Measurements from ENCODE around the gene RPL28.
A peak's percentile ranks its signal among the peaks of the same experiment; 100 is the strongest.

The RPL28 gene

GRCh38 chr19:55443045-55443823, 57.5 kb downstream of the RPL28 start, which contains the start of gene SHISA7 (continued):
- TF ChIP-seq ZNF768 (tag by site-specific recombination; IDR thresholded peaks at IDR 0.05) (no peak), ZXDB (tag by site-specific recombination; IDR thresholded peaks at IDR 0.05) (peak; percentile 76), KLF17 (tag by site-specific recombination; IDR thresholded peaks at IDR 0.05) (peak; percentile 86), ZNF324 (tag by site-specific recombination; IDR thresholded peaks at IDR 0.05) (no peak), ZNF571 (tag by site-specific recombination; IDR thresholded peaks at IDR 0.05) (no peak), GLI4 (tag by site-specific recombination; IDR thresholded peaks at IDR 0.05) (0 out of 2 replicates have a peak, but pooled peaks have one; percentile 35), ZNF660 (tag by site-specific recombination; IDR thresholded peaks at IDR 0.05) (0 out of 2 replicates have a peak, but pooled peaks have one; percentile 48), WT1 (tag by site-specific recombination; IDR thresholded peaks at IDR 0.05) (peak; percentile 68), SETDB1 (IDR thresholded peaks at IDR 0.05; ENCODE audit: insufficient read length, low read length) (no peak), ZNF366 (tag by site-specific recombination; conservative IDR thresholded peaks at IDR 0.05) (peak; percentile 63), EGR2 (tag by site-specific recombination; IDR thresholded peaks at IDR 0.05; ENCODE audit: low read depth) (peak; percentile 97), ZNF514 (tag by site-specific recombination; IDR thresholded peaks at IDR 0.05) (no peak), ZNF501 (tag by site-specific recombination; IDR thresholded peaks at IDR 0.05) (no peak), ZBTB26 (tag by site-specific recombination; optimal IDR thresholded peaks at IDR 0.05) (peak; percentile 53), ZNF23 (tag by site-specific recombination; IDR thresholded peaks at IDR 0.05; ENCODE audit: borderline replicate concordance) (no peak), KLF1 (tag by site-specific recombination; IDR thresholded peaks at IDR 0.05) (peak; percentile 63; the same call in 1 of the 2 replicates), ZBTB1 (tag by site-specific recombination; IDR thresholded peaks at IDR 0.05) (no peak), SCRT2 (tag by site-specific recombination; IDR thresholded peaks at IDR 0.05) (peak; percentile 89), PATZ1 (tag by site-specific recombination; IDR thresholded peaks at IDR 0.05) (peak; percentile 47; the same call in 1 of the 2 replicates), ZNF623 (tag by site-specific recombination; IDR thresholded peaks at IDR 0.05) (no peak), ZNF416 (tag by site-specific recombination; IDR thresholded peaks at IDR 0.05) (0 out of 2 replicates have a peak, but pooled peaks have one; percentile 50), GLI2 (tag by site-specific recombination; IDR thresholded peaks at IDR 0.05; ENCODE audit: borderline replicate concordance, low read depth) (no peak), ZFHX2 (tag by site-specific recombination; conservative IDR thresholded peaks at IDR 0.05) (peak; percentile 99), GLIS2 (tag by site-specific recombination; IDR thresholded peaks at IDR 0.05) (0 out of 2 replicates have a peak, but pooled peaks have one; percentile 59), ZNF747 (tag by site-specific recombination; IDR thresholded peaks at IDR 0.05) (no peak), ZNF335 (tag by site-specific recombination; conservative IDR thresholded peaks at IDR 0.05) (peak; percentile 77), ZBTB17 (tag by site-specific recombination; IDR thresholded peaks at IDR 0.05) (peak; percentile 65), YY2 (tag by site-specific recombination; IDR thresholded peaks at IDR 0.05) (no peak), CTCF (tag by site-specific recombination; IDR thresholded peaks at IDR 0.05) (0 out of 2 replicates have a peak, but pooled peaks have one; percentile 10), ZNF837 (tag by site-specific recombination; IDR thresholded peaks at IDR 0.05) (no peak), ZFP69B (tag by site-specific recombination; IDR thresholded peaks at IDR 0.05) (no peak), ZBTB20 (tag by site-specific recombination; IDR thresholded peaks at IDR 0.05) (peak; percentile 47; the same call in 1 of the 2 replicates)
- TF ChIP-seq, protein P1, sequence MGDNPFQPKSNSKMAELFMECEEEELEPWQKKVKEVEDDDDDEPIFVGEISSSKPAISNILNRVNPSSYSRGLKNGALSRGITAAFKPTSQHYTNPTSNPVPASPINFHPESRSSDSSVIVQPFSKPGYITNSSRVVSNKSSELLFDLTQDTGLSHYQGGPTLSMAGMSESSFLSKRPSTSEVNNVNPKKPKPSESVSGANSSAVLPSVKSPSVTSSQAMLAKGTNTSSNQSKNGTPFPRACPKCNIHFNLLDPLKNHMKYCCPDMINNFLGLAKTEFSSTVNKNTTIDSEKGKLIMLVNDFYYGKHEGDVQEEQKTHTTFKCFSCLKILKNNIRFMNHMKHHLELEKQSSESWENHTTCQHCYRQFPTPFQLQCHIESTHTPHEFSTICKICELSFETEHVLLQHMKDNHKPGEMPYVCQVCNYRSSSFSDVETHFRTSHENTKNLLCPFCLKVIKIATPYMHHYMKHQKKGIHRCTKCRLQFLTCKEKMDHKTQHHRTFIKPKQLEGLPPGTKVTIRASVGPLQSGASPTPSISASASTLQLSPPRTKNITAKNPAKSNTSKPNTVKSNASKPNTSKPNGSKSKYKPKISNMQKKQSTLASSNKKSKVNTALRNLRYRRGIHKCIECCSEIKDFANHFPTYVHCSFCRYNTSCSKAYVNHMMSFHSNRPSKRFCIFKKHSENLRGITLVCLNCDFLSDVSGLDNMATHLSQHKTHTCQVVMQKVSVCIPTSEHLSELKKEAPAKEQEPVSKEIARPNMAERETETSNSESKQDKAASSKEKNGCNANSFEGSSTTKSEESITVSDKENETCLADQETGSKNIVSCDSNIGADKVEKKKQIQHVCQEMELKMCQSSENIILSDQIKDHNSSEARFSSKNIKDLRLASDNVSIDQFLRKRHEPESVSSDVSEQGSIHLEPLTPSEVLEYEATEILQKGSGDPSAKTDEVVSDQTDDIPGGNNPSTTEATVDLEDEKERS (tag by site-specific recombination; IDR thresholded peaks at IDR 0.05): no peak
